Placental epithelial cell (primary cell): ENCODE measurements around the gene KDELR1. TPM values are rescaled to one million over a fixed set of nuclear protein-coding genes. Genes with fewer than 3 reads are reported as not detected.

Experiments used
- total RNA-seq: library from RNA; depleted of rRNA; stranded (reverse); fragments of >200 nt; gene quantifications from 2 replicates; pipeline ENCODE4 v1.2.3, GENCODE V29; 2012

KDELR1 gene
- total RNA-seq = 198 and 212 TPM in 2 replicates

GRCh38 chr19:48391100-48392005 is at the start of gene KDELR1:
TSS of gene KDELR1 (minus strand) at chr19:48391551. CDS start at chr19:48391358, 193 bp downstream.

GRCh38 chr19:48393559-48394330 is 2.4 kb upstream of the KDELR1 start, which contains the start of gene GRIN2D:
TSS of gene GRIN2D (plus strand) at chr19:48393668. CDS start at chr19:48398393, 4,725 bp downstream.

GRCh38 chr19:48363810-48364597 is 27.3 kb downstream of the KDELR1 start, which contains the start of the genes SYNGR4 and TMEM143:
TSS of gene SYNGR4 (plus strand) at chr19:48364367. CDS start at chr19:48365843, 1,476 bp downstream.
TSS of gene TMEM143 (minus strand) at chr19:48363940. CDS start at chr19:48363920, 20 bp downstream.

Other genes starting within 250 kb of the KDELR1 start
- 34.2 and 43.6 TPM in 2 replicates for gene LIG1, start 221.2 kb downstream of the KDELR1 start, total RNA-seq
- gene ZSWIM9, start 220.9 kb downstream of the KDELR1 start, total RNA-seq = 2.0 and 2.1 TPM in 2 replicates
- gene CARD8, start 135.6 kb downstream of the KDELR1 start, total RNA-seq = 9.1 and 16.1 TPM in 2 replicates
- 0.33 and 0.79 TPM in 2 replicates for gene ZNF114, start 121.5 kb downstream of the KDELR1 start, total RNA-seq
- gene EMP3, start 66.0 kb downstream of the KDELR1 start, total RNA-seq = 73.0 and 115 TPM in 2 replicates
- 7.0 and 11.0 TPM in 2 replicates for gene TMEM143, start 27.6 kb downstream of the KDELR1 start, total RNA-seq
- gene SYNGR4, start 27.2 kb downstream of the KDELR1 start, total RNA-seq = not detected in 2 replicates
- gene GRIN2D, start 2.1 kb upstream of the KDELR1 start, total RNA-seq = 1.8 and 3.9 TPM in 2 replicates
- gene GRWD1, start 54.4 kb upstream of the KDELR1 start, total RNA-seq = 18.8 and 40.3 TPM in 2 replicates
- gene KCNJ14, start 64.0 kb upstream of the KDELR1 start, total RNA-seq = 0.33 and 0.79 TPM in 2 replicates
- gene CYTH2, start 77.8 kb upstream of the KDELR1 start, total RNA-seq = 57.3 and 76.9 TPM in 2 replicates
- 2.1 and 2.7 TPM in 2 replicates for gene LMTK3, start 120.3 kb upstream of the KDELR1 start, total RNA-seq
- 0.54 and 0.79 TPM in 2 replicates for gene SULT2B1, start 160.6 kb upstream of the KDELR1 start, total RNA-seq
- gene SPACA4, start 215.2 kb upstream of the KDELR1 start, total RNA-seq = not detected in 2 replicates
- 0.43 and 1.2 TPM in 2 replicates for gene FAM83E, start 223.5 kb upstream of the KDELR1 start, total RNA-seq
- 1,714 and 1,895 TPM in 2 replicates for gene RPL18, start 227.6 kb upstream of the KDELR1 start, total RNA-seq
- gene SPHK2, start 228.0 kb upstream of the KDELR1 start, total RNA-seq = 8.2 and 9.2 TPM in 2 replicates
- gene DBP, start 245.8 kb upstream of the KDELR1 start, total RNA-seq = 2.1 and 5.5 TPM in 2 replicates